ENCODE measurements around the gene TBC1D10A.

Gene TBC1D10A

DNA sequence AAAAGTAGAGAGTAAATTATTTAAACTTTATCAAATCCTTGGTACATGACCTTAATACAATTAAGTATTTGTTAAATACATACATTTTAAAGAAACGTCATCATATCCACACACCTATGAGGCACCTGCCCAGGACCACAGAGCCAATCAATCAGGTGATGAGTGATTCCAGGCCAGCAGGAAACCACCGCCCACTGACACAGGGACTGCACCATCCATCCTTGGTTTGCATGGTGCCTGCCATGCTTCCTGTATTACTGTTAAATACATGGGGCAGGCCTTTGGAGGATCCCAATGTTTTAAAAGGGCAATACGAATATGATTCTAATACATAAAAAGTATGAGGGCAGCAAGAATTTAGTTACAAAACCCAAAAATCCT is 7.0 kb upstream of the TBC1D10A start:
- no peak overlapping the region for H3K27ac ChIP-seq (ENCODE audit: low read length)
- H3K9ac ChIP-seq (ENCODE audit: low read length): no peak overlapping the region
- H3K4me1 ChIP-seq (ENCODE audit: low read length): no peaks in the 10 kb centered on the region
- H3K9me3 ChIP-seq (ENCODE audit: insufficient read depth, low read length): no peaks in the 10 kb centered on the region
- 0 out of 2 replicates have a peak, but pooled peaks cover 4% of the 10 kb centered on the region for H4K20me1 ChIP-seq (ENCODE audit: insufficient read depth, low read length)
- H3K4me3 ChIP-seq (ENCODE audit: low read length): no peak overlapping the region
- no peaks in the 10 kb centered on the region for H3K27me3 ChIP-seq (ENCODE audit: low read depth, low read length)
- no peak overlapping the region for H2AFZ ChIP-seq (ENCODE audit: low read depth, low read length)
- no peaks in the 10 kb centered on the region for H3K79me2 ChIP-seq (ENCODE audit: low read length)
- no peak overlapping the region for H3K4me2 ChIP-seq (ENCODE audit: low read length)
- TF ChIP-seq EZH2phosphoT487 (IDR thresholded peaks at IDR 0.05; ENCODE audit: low read depth): no peak
- TF ChIP-seq, protein P1, sequence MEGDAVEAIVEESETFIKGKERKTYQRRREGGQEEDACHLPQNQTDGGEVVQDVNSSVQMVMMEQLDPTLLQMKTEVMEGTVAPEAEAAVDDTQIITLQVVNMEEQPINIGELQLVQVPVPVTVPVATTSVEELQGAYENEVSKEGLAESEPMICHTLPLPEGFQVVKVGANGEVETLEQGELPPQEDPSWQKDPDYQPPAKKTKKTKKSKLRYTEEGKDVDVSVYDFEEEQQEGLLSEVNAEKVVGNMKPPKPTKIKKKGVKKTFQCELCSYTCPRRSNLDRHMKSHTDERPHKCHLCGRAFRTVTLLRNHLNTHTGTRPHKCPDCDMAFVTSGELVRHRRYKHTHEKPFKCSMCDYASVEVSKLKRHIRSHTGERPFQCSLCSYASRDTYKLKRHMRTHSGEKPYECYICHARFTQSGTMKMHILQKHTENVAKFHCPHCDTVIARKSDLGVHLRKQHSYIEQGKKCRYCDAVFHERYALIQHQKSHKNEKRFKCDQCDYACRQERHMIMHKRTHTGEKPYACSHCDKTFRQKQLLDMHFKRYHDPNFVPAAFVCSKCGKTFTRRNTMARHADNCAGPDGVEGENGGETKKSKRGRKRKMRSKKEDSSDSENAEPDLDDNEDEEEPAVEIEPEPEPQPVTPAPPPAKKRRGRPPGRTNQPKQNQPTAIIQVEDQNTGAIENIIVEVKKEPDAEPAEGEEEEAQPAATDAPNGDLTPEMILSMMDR (IDR thresholded peaks at IDR 0.05; ENCODE audit: low read depth, low read length): no peak
- peaks cover 61% of the 10 kb centered on the region for H3K36me3 ChIP-seq (replicated peaks; ENCODE audit: low read depth, low read length)

DNA sequence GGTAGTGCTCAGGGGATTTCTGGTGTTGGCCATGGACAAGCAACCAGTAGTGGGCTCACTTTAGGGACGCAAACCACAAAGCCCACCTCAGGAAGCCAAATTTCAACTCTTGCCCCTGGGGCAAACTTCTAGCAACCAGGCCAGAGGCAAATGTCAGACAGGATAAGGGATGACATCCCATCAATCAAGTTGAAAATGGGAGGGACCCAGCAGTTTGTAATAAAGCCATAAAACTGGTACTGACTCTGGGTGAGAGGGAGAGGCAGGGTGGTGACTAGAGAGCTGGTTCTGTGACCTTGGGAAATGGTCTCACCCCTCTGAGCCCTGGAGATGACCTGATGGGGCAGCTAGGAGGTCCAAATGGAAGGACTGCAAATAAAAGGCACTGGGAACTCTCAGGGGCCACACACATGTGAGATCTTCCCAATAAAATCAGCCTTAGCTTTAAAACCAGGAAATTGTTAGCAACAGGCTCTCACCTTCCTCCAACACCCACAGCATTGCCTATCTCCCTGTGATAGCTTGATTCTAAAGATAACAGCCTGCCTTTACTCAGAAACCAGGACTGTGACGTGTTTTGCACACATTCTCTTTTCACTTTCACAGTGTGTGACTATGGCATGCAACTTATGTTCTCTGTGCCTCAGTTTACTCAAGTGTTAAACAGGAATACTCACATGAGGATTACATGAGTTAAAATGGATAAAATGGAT is 6.4 kb upstream of the TBC1D10A start:
- Histone ChIP-seq H2AFZ (ENCODE audit: low read depth, low read length) (no peak overlapping the region), H3K9me3 (ENCODE audit: insufficient read depth, low read length) (no peaks in the 10 kb centered on the region), H3K4me3 (ENCODE audit: low read length) (no peak overlapping the region), H3K27ac (ENCODE audit: low read length) (no peak overlapping the region), H3K79me2 (ENCODE audit: low read length) (no peaks in the 10 kb centered on the region), H3K4me2 (ENCODE audit: low read length) (no peak overlapping the region), H3K27me3 (ENCODE audit: low read depth, low read length) (no peaks in the 10 kb centered on the region), H3K9ac (ENCODE audit: low read length) (no peak overlapping the region), H4K20me1 (ENCODE audit: insufficient read depth, low read length) (0 out of 2 replicates have a peak, but pooled peaks cover 4% of the 10 kb centered on the region), H3K36me3 (replicated peaks; ENCODE audit: low read depth, low read length) (peaks cover 57% of the 10 kb centered on the region), H3K4me1 (ENCODE audit: low read length) (no peaks in the 10 kb centered on the region)
- TF ChIP-seq, protein P1 (IDR thresholded peaks at IDR 0.05; ENCODE audit: low read depth, low read length): no peak
- TF ChIP-seq EZH2phosphoT487 (IDR thresholded peaks at IDR 0.05; ENCODE audit: low read depth): no peak

DNA sequence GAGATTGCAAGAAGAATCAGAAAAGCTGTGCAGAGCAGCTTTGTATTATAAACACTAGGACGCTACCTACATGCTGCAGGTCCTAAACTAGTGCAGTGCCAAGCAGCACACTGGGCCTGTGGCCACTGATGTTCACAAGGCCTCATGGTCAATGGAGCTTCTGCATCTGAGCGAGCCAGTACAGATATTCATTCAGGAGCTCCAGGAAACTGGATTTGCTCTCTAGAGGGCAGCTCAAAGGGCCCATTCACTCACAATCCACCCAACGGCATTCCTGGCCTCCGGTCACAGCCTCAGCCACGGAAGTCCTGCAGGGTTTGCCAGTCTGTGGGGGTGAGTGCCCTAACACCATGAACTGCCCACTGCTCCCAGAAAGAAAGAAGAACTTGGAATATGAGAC is 5.8 kb upstream of the TBC1D10A start:
- no peak overlapping the region for H3K4me2 ChIP-seq (ENCODE audit: low read length)
- 0 out of 2 replicates have a peak, but pooled peaks cover 4% of the 10 kb centered on the region for H4K20me1 ChIP-seq (ENCODE audit: insufficient read depth, low read length)
- H3K79me2 ChIP-seq (ENCODE audit: low read length): no peaks in the 10 kb centered on the region
- H3K4me1 ChIP-seq (ENCODE audit: low read length): peaks cover 3% of the 10 kb centered on the region
- no peaks in the 10 kb centered on the region for H3K9me3 ChIP-seq (ENCODE audit: insufficient read depth, low read length)
- TF ChIP-seq, protein P1 (IDR thresholded peaks at IDR 0.05; ENCODE audit: low read depth, low read length): no peak
- no peak for TF ChIP-seq EZH2phosphoT487 (IDR thresholded peaks at IDR 0.05; ENCODE audit: low read depth)
- peaks cover 53% of the 10 kb centered on the region for H3K36me3 ChIP-seq (replicated peaks; ENCODE audit: low read depth, low read length)
- no peak overlapping the region for H3K4me3 ChIP-seq (ENCODE audit: low read length)
- no peaks in the 10 kb centered on the region for H3K27me3 ChIP-seq (ENCODE audit: low read depth, low read length)
- no peak overlapping the region for H2AFZ ChIP-seq (ENCODE audit: low read depth, low read length)
- H3K9ac ChIP-seq (ENCODE audit: low read length): no peak overlapping the region
- H3K27ac ChIP-seq (ENCODE audit: low read length): no peak overlapping the region

DNA sequence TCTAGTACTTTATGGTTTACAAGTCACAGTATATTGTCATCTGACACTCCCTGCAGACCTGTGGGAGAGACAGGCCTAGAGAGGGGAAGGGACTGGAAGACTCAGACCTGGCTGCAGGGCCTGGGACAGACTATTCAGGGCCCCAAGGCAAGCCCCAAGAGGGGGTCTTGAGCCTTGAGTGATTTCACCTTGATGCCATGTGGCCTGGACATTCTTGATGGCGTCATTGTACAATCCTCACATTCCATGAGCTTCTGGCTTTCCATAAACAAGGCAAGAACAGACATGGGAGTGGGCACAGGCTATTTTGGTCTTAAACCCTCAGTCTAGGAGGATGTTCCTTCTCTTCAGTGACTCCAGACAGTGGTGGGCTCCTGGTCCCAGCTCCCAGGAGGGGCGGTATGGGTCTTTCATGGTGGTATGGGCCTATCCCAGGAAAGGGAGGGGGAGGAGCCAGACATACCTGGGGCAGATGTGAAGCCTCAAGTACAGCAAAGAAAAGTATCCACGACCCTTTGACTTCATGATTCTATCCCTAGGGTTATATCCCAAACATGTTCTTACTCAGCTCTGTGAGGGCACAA is 1.8 kb upstream of the TBC1D10A start:
- no peak overlapping the region for H2AFZ ChIP-seq (ENCODE audit: low read depth, low read length)
- TF ChIP-seq, protein P1 (IDR thresholded peaks at IDR 0.05; ENCODE audit: low read depth, low read length): no peak
- no peak for TF ChIP-seq EZH2phosphoT487 (IDR thresholded peaks at IDR 0.05; ENCODE audit: low read depth)
- no peaks in the 10 kb centered on the region for H3K27me3 ChIP-seq (ENCODE audit: low read depth, low read length)
- H3K27ac ChIP-seq (ENCODE audit: low read length): no peak overlapping the region
- H3K4me3 ChIP-seq (ENCODE audit: low read length): no peak overlapping the region
- H3K36me3 ChIP-seq (replicated peaks; ENCODE audit: low read depth, low read length): peaks cover 13% of the 10 kb centered on the region
- peaks cover 12% of the 10 kb centered on the region for H3K4me1 ChIP-seq (ENCODE audit: low read length)
- H4K20me1 ChIP-seq (ENCODE audit: insufficient read depth, low read length): peaks cover 3% of the 10 kb centered on the region; the same call in 1 of the 2 replicates
- H3K4me2 ChIP-seq (ENCODE audit: low read length): no peak overlapping the region
- H3K79me2 ChIP-seq (ENCODE audit: low read length): no peaks in the 10 kb centered on the region
- H3K9ac ChIP-seq (ENCODE audit: low read length): no peak overlapping the region
- H3K9me3 ChIP-seq (ENCODE audit: insufficient read depth, low read length): no peaks in the 10 kb centered on the region
